Measurements from ENCODE around the gene PROKR1.

- TF ChIP-seq, protein P1, sequence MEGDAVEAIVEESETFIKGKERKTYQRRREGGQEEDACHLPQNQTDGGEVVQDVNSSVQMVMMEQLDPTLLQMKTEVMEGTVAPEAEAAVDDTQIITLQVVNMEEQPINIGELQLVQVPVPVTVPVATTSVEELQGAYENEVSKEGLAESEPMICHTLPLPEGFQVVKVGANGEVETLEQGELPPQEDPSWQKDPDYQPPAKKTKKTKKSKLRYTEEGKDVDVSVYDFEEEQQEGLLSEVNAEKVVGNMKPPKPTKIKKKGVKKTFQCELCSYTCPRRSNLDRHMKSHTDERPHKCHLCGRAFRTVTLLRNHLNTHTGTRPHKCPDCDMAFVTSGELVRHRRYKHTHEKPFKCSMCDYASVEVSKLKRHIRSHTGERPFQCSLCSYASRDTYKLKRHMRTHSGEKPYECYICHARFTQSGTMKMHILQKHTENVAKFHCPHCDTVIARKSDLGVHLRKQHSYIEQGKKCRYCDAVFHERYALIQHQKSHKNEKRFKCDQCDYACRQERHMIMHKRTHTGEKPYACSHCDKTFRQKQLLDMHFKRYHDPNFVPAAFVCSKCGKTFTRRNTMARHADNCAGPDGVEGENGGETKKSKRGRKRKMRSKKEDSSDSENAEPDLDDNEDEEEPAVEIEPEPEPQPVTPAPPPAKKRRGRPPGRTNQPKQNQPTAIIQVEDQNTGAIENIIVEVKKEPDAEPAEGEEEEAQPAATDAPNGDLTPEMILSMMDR (IDR thresholded peaks at IDR 0.05; ENCODE audit: low read depth, low read length): no peak
- no peak for TF ChIP-seq EZH2phosphoT487 (IDR thresholded peaks at IDR 0.05; ENCODE audit: low read depth)
These were observed 55.4 kb downstream of the PROKR1 start for GRCh38 chr2:68698567-68699377.

All from OCI-LY3 (cell line).